Keratinocyte (primary cell): Measurements from ENCODE around the gene ACO2. TPM values are rescaled to one million over a fixed set of nuclear protein-coding genes. Genes with fewer than 3 reads are reported as not detected.

ENCODE experiments used
- DNase-seq: peaks from one replicate; pipeline ENCODE4 v3.0.0-alpha.2; 2011; ENCODE audit warnings: low read depth, missing footprints, low spot score
- FAIRE-seq: peaks from 2 replicates; lab custom pipeline; 2011; peaks lifted over from hg19 to GRCh38; lab: Jason Lieb, UNC
- H2AFZ ChIP-seq: 2 replicates; pipeline ENCODE4 v1.6.0; 2012; ENCODE audit warnings: low read length, control low read depth, inconsistent platforms; ENCODE audit not compliant: control insufficient read depth
- H3K27ac ChIP-seq: 2 replicates; pipeline ENCODE4 v1.5.1; 2011; ENCODE audit warnings: low read length; ENCODE audit not compliant: control insufficient read depth, insufficient read depth
- H3K27me3 ChIP-seq: 3 replicates; pipeline ENCODE4 v1.6.0; 2011; ENCODE audit warnings: low read length; ENCODE audit not compliant: control insufficient read depth, insufficient read depth; ENCODE audit errors: extremely low read depth
- H3K36me3 ChIP-seq, 2 experiments: 2 replicates in 1 of 2; 3 replicates in 1 of 2; pipeline ENCODE4 v1.5.1; 2011; ENCODE audit warnings: low read length in 2 of 2, mild to moderate bottlenecking in 1 of 2; ENCODE audit not compliant: control insufficient read depth in 2 of 2, insufficient read depth in 2 of 2; ENCODE audit errors: extremely low read depth in 1 of 2
- H3K4me1 ChIP-seq: 3 replicates; pipeline ENCODE4 v1.5.1; 2011; ENCODE audit warnings: low read length; ENCODE audit not compliant: control insufficient read depth, insufficient read depth; ENCODE audit errors: extremely low read depth
- H3K4me2 ChIP-seq: 3 replicates; pipeline ENCODE4 v1.6.0; 2011; ENCODE audit warnings: low read depth, low read length; ENCODE audit not compliant: control insufficient read depth, insufficient read depth; ENCODE audit errors: extremely low read depth
- H3K4me3 ChIP-seq, 3 experiments: fragments of 200-600 bp in 1 of 3; sonication (generic) in 1 of 3; 2 replicates in 2 of 3; 3 replicates in 1 of 3; pipeline ENCODE4 v1.5.1; 2011 to 2016; ENCODE audit warnings: low read length in 3 of 3, mild to moderate bottlenecking in 3 of 3, control low read depth in 2 of 3, inconsistent platforms in 1 of 3, low read depth in 1 of 3, mixed read lengths in 1 of 3, mixed run types in 1 of 3, moderate library complexity in 1 of 3; ENCODE audit not compliant: control insufficient read depth in 2 of 3, insufficient read depth in 2 of 3; ENCODE audit errors: extremely low read depth in 1 of 3
- H3K79me2 ChIP-seq: 2 replicates; pipeline ENCODE4 v1.6.0; 2012; ENCODE audit warnings: low read length; ENCODE audit not compliant: control insufficient read depth, insufficient read depth
- H3K9ac ChIP-seq: 3 replicates; pipeline ENCODE4 v1.6.0; 2011; ENCODE audit warnings: low read length; ENCODE audit not compliant: control insufficient read depth, insufficient read depth; ENCODE audit errors: extremely low read depth
- H3K9me1 ChIP-seq: 3 replicates; pipeline ENCODE4 v1.6.0; 2011; ENCODE audit warnings: low read length; ENCODE audit not compliant: control insufficient read depth, insufficient read depth; ENCODE audit errors: extremely low read depth
- H3K9me3 ChIP-seq: 2 replicates; pipeline ENCODE4 v1.5.1; 2012; ENCODE audit warnings: low read depth, low read length; ENCODE audit not compliant: control insufficient read depth
- H4K20me1 ChIP-seq: 3 replicates; pipeline ENCODE4 v1.6.0; 2011; ENCODE audit warnings: low read length; ENCODE audit not compliant: control insufficient read depth, insufficient read depth; ENCODE audit errors: extremely low read depth
- EZH2 ChIP-seq: IDR thresholded peaks from one replicate; pipeline ENCODE4 v1.6.1; 2012; ENCODE audit warnings: inconsistent platforms, mild to moderate bottlenecking, low read length, moderate library complexity
- dilution Hi-C: fragments of 300-500 bp; cut with MboI; formaldehyde crosslinking; loops from one replicate; pipeline ENCODE4 v1.7.0; 2020; ENCODE audit warnings: low sequenced_read_pairs; ENCODE audit not compliant: extremely low pct_ligation_motif_present
- polyA plus RNA-seq, 5 experiments: library from polyadenylated mRNA; depleted of rRNA in 3 of 5; stranded (reverse) in 3 of 5; stranded (forward) in 1 of 5; unstranded in 1 of 5; fragments of >200 nt; gene quantifications; 1 replicate in 1 of 5; 2 replicates in 3 of 5; 3 replicates in 1 of 5; pipeline versions ENCODE4 v1.2.1 to v1.2.3, GENCODE V29; 2011 to 2012; ENCODE audit warnings: missing spikeins in 2 of 5, low read depth in 1 of 5, low replicate concordance in 1 of 5
- TF ChIP-seq, protein P1 (sequence below), 3 experiments: IDR thresholded peaks in 1 of 3; conservative IDR thresholded peaks in 1 of 3; optimal IDR thresholded peaks in 1 of 3; 2 replicates in 2 of 3; 3 replicates in 1 of 3; pipeline versions ENCODE3 to v1.5.1; 2011; ENCODE audit warnings: low read length in 3 of 3, mild to moderate bottlenecking in 3 of 3, moderate library complexity in 2 of 3, control low read depth in 1 of 3, inconsistent platforms in 1 of 3; ENCODE audit not compliant: insufficient read depth in 2 of 3; ENCODE audit errors: extremely low read depth in 1 of 3

The ACO2 gene
- polyA plus RNA-seq, 1 donor (not counting 4 experiments of a cell fraction or from before 2014, with no cell fraction given) = 37.2 TPM

GRCh38 chr22:41541484-41541883, 72.6 kb downstream of the ACO2 start:
- peaks cover 52% of the 10 kb centered on the region for H3K79me2 ChIP-seq
- no peak for FAIRE-seq
- H3K9ac ChIP-seq = no peak overlapping the region
- H3K4me2 ChIP-seq = peak overlapping the region; percentile 13
- H3K9me1 ChIP-seq = peaks cover 2% of the 10 kb centered on the region
- no peaks in the 10 kb centered on the region for H3K9me3 ChIP-seq
- H3K36me3 ChIP-seq = peaks cover 14 to 15% of the 10 kb centered on the region in 2 experiments
- H3K4me3 ChIP-seq = no peak overlapping the region
- no peak overlapping the region for H3K27ac ChIP-seq
- peaks cover 9% of the 10 kb centered on the region for H3K4me1 ChIP-seq
- dilution Hi-C loops = no loop called here
- peaks cover 4% of the 10 kb centered on the region for H4K20me1 ChIP-seq
- H3K27me3 ChIP-seq = no peaks in the 10 kb centered on the region
- H2AFZ ChIP-seq = no peak overlapping the region
- DNase-seq = no peak
- TF ChIP-seq, protein P1, sequence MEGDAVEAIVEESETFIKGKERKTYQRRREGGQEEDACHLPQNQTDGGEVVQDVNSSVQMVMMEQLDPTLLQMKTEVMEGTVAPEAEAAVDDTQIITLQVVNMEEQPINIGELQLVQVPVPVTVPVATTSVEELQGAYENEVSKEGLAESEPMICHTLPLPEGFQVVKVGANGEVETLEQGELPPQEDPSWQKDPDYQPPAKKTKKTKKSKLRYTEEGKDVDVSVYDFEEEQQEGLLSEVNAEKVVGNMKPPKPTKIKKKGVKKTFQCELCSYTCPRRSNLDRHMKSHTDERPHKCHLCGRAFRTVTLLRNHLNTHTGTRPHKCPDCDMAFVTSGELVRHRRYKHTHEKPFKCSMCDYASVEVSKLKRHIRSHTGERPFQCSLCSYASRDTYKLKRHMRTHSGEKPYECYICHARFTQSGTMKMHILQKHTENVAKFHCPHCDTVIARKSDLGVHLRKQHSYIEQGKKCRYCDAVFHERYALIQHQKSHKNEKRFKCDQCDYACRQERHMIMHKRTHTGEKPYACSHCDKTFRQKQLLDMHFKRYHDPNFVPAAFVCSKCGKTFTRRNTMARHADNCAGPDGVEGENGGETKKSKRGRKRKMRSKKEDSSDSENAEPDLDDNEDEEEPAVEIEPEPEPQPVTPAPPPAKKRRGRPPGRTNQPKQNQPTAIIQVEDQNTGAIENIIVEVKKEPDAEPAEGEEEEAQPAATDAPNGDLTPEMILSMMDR (optimal IDR thresholded peaks at IDR 0.05 in 1 of 3, IDR thresholded peaks at IDR 0.05 in 1 of 3, conservative IDR thresholded peaks at IDR 0.05 in 1 of 3; ENCODE audit: extremely low read depth in 1 of 3, insufficient read depth in 2 of 3, low read length in 3 of 3) = no peak
- TF ChIP-seq EZH2 = no peak

DNA sequence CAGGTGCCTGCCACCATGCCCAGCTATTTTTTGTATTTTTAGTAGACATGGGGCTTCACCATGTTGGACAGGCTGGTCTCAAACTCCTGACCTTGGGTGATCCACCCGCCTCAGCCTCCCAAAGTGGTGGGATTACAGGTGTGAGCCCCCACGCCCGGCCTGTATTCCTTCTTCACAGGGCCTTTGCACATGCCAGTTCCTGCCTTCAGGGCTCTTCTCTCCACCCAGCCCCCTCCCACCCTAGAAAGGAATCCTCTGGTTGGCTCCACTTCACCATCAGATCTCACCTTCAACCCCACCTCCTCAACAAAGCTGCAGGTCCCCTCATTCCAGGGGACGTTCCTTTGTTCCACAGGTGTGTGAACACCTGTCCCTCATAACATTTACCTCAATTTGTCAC, 73.3 kb downstream of the ACO2 start:
- FAIRE-seq (no peak), DNase-seq (no peak)
- Histone ChIP-seq H3K27me3 (no peaks in the 10 kb centered on the region), H4K20me1 (peaks cover 4% of the 10 kb centered on the region), H3K36me3 (peaks cover 12 to 14% of the 10 kb centered on the region in 2 experiments), H3K27ac (no peak overlapping the region), H3K9me3 (no peaks in the 10 kb centered on the region), H3K9me1 (peaks cover 2% of the 10 kb centered on the region), H3K9ac (no peak overlapping the region), H3K4me3 (no peak overlapping the region), H3K79me2 (peaks cover 50% of the 10 kb centered on the region), H3K4me1 (peaks cover 9% of the 10 kb centered on the region), H3K4me2 (peak overlapping the region; percentile 92), H2AFZ (no peak overlapping the region)
- TF ChIP-seq, protein P1 (optimal IDR thresholded peaks at IDR 0.05 in 1 of 3, IDR thresholded peaks at IDR 0.05 in 1 of 3, conservative IDR thresholded peaks at IDR 0.05 in 1 of 3; ENCODE audit: extremely low read depth in 1 of 3, insufficient read depth in 2 of 3, low read length in 3 of 3) = no peak
- no peak for TF ChIP-seq EZH2
- dilution Hi-C loops = no loop called here
